Upper lobe of left lung (tissue), 6 donors: ENCODE data around the gene ISG15. TPM values are rescaled to one million over a fixed set of nuclear protein-coding genes. Genes with fewer than 3 reads are reported as not detected.

ENCODE experiments used
- ATAC-seq, 2 donors: fragments of 200-7000 bp; cut with Tn5 transposase; one replicate each; pipeline ENCODE4 v1.9.1; 2022; ENCODE audit warnings: mild to moderate bottlenecking in 2 of 2, moderate library complexity in 2 of 2; ENCODE audit not compliant: low FRiP score in 2 of 2
- DNase-seq, 2 donors: peaks; one replicate each; pipeline ENCODE4 v3.0.0-alpha.2; 2019 to 2020
- H3K27ac ChIP-seq, 4 donors: fragments of 200-600 bp; sonication (generic); one replicate each; pipeline ENCODE4 v1.5.1; 2016 to 2019
- H3K27me3 ChIP-seq, 4 donors: fragments of 200-600 bp; sonication (generic); one replicate each; pipeline ENCODE4 v1.5.1; 2017 to 2019
- H3K36me3 ChIP-seq, 4 donors: fragments of 200-600 bp; sonication (generic); one replicate each; pipeline ENCODE4 v1.5.1; 2016 to 2019
- H3K4me1 ChIP-seq, 4 donors: fragments of 200-600 bp; sonication (generic); one replicate each; pipeline ENCODE4 v1.5.1; 2018 to 2019
- H3K4me3 ChIP-seq, 4 donors: fragments of 200-600 bp; sonication (generic); one replicate each; pipeline ENCODE4 v1.5.1; 2017 to 2019; ENCODE audit warnings: mild to moderate bottlenecking in 2 of 4, moderate library complexity in 1 of 4
- H3K9me3 ChIP-seq, 4 donors: fragments of 200-600 bp; sonication (generic); one replicate each; pipeline ENCODE4 v1.5.1; 2018 to 2019
- CTCF ChIP-seq, 6 experiments: fragments of 450-650 bp in 4 of 6; fragments of 200-600 bp in 2 of 6; sonication (generic) in 2 of 6; IDR thresholded peaks; one replicate each; pipeline ENCODE4 v1.5.1; 2016 to 2019; ENCODE audit warnings: antibody characterized with exemption in 6 of 6
- EP300 ChIP-seq, 4 donors: sonication (generic); formaldehyde crosslinking; IDR thresholded peaks; one replicate each; pipeline ENCODE4 v1.5.1; 2017; ENCODE audit warnings: antibody characterized with exemption in 4 of 4, control low read depth in 2 of 4
- POLR2A ChIP-seq, 4 donors: fragments of 450-650 bp; IDR thresholded peaks; one replicate each; pipeline ENCODE4 v1.5.1; 2016 to 2017; ENCODE audit warnings: antibody characterized with exemption in 4 of 4, mild to moderate bottlenecking in 2 of 4
- POLR2AphosphoS5 ChIP-seq, 2 donors: sonication (generic); formaldehyde crosslinking; IDR thresholded peaks; one replicate each; pipeline ENCODE4 v1.5.1; 2017; ENCODE audit warnings: antibody characterized with exemption in 2 of 2
- WGBS, 2 donors: methylation state at CpG; one replicate each; pipeline ENCODE4 v1.1.5; 2017 to 2018; 5-methylcytosine and 5-hydroxymethylcytosine counted together
- total RNA-seq, 6 donors: library from RNA; depleted of rRNA in 4 of 6; stranded (reverse); fragments of >200 nt in 4 of 6; gene quantifications; one replicate each; pipeline versions ENCODE4 v1.1.0 to v1.2.1, GENCODE V29; 2016 to 2021
- donor health status: DM: no; HTN: no; CAD: no; lungs with moderate emphysema.
- donor health status: DM: no; HTN: yes; CAD: no; lungs with severe emphysema.

Gene ISG15
- total RNA-seq, 6 donors from 2014 or later, result 32.5 to 180 (median 63.8) TPM

GRCh38 chr1:1058921-1059493 lies 45.7 kb downstream of the ISG15 start:
- peak in 1 of 2 donors; percentile 33 for ATAC-seq
- Histone ChIP-seq H3K9me3 (no peaks in the 10 kb centered on the region), H3K4me3 (peak overlapping the region; percentile 40 to 67 (median 58)), H3K27ac (no peak overlapping the region), H3K36me3 (peaks cover 0 to 16% (median 8%) of the 10 kb centered on the region in 4 donors), H3K27me3 (peaks cover 0 to 57% (median 26%) of the 10 kb centered on the region in 4 donors), H3K4me1 (peaks cover 20 to 37% (median 26%) of the 10 kb centered on the region in 4 donors)
- 2 to 3% methylated on average over 17 to 26 of the region's 48 CpGs for WGBS, 2 donors
- no peak for DNase-seq
- TF ChIP-seq POLR2A (IDR thresholded peaks at IDR 0.05), result no peak
- TF ChIP-seq POLR2AphosphoS5 (IDR thresholded peaks at IDR 0.05), result no peak
- peak in 3 of 6 experiments; percentile 27 to 44 (median 32) for TF ChIP-seq CTCF (IDR thresholded peaks at IDR 0.05)

GRCh38 chr1:1059494-1060280 lies 46.4 kb downstream of the ISG15 start:
- peaks cover 25 to 42% (median 31%) of the 10 kb centered on the region in 4 donors for H3K4me1 ChIP-seq
- 5 to 7% methylated on average over 22 to 35 of the region's 69 CpGs for WGBS, 2 donors
- no peak overlapping the region for H3K27ac ChIP-seq
- peaks cover 0 to 64% (median 28%) of the 10 kb centered on the region in 4 donors for H3K27me3 ChIP-seq
- TF ChIP-seq CTCF (IDR thresholded peaks at IDR 0.05) (peak in 1 of 6 experiments; percentile 25), POLR2AphosphoS5 (IDR thresholded peaks at IDR 0.05) (no peak), POLR2A (IDR thresholded peaks at IDR 0.05) (no peak), EP300 (IDR thresholded peaks at IDR 0.05) (no peak)
- peaks cover 0 to 9% (median 4%) of the 10 kb centered on the region in 4 donors for H3K36me3 ChIP-seq
- peak; percentile 77 to 90 for ATAC-seq
- no peaks in the 10 kb centered on the region for H3K9me3 ChIP-seq
- DNase-seq, result peak; percentile 90 to 100
- peak overlapping the region; percentile 40 to 67 (median 58) for H3K4me3 ChIP-seq

- peak in 1 of 2 donors; percentile 81 for DNase-seq
- H3K4me3 ChIP-seq, result peak overlapping the region in 1 of 4 donors; percentile 67
- 47 to 48% methylated on average over 38 of the region's 38 CpGs for WGBS, 2 donors
These were observed 47.1 kb downstream of the ISG15 start for GRCh38 chr1:1060281-1061000.

More at GRCh38 chr1:1060281-1061000, 47.1 kb downstream of the ISG15 start:
- H3K27ac ChIP-seq, result no peak overlapping the region
- peaks cover 0 to 1% (median under 1%) of the 10 kb centered on the region in 4 donors for H3K36me3 ChIP-seq
- no peaks in the 10 kb centered on the region for H3K9me3 ChIP-seq
- no peak for ATAC-seq
- peaks cover 0 to 64% (median 28%) of the 10 kb centered on the region in 4 donors for H3K27me3 ChIP-seq
- TF ChIP-seq EP300 (IDR thresholded peaks at IDR 0.05) (no peak), CTCF (IDR thresholded peaks at IDR 0.05) (no peak), POLR2A (IDR thresholded peaks at IDR 0.05) (no peak), POLR2AphosphoS5 (IDR thresholded peaks at IDR 0.05) (no peak)
- peaks cover 25 to 42% (median 31%) of the 10 kb centered on the region in 4 donors for H3K4me1 ChIP-seq
